Hepatocyte (in vitro differentiated cells): Measurements from ENCODE around the gene CAND1. TPM values are rescaled to one million over a fixed set of nuclear protein-coding genes. Genes with fewer than 3 reads are reported as not detected.

ENCODE experiments used
- DNase-seq: peaks from one replicate; pipeline ENCODE4 v3.0.0-alpha.2; 2016; ENCODE audit warnings: low spot score
- H2AFZ ChIP-seq: fragments of 200-600 bp; sonication (generic); 2 replicates; pipeline ENCODE4 v1.6.0; 2016; ENCODE audit warnings: antibody characterized with exemption, mild to moderate bottlenecking
- H3K27ac ChIP-seq: fragments of 200-600 bp; sonication (generic); 2 replicates; pipeline ENCODE4 v1.5.1; 2016; ENCODE audit warnings: mild to moderate bottlenecking
- H3K27me3 ChIP-seq: fragments of 200-600 bp; sonication (generic); 2 replicates; pipeline ENCODE4 v1.6.1; 2016
- H3K36me3 ChIP-seq: fragments of 200-600 bp; sonication (generic); replicated peaks from 2 replicates; pipeline ENCODE4 v1.5.1; 2016; ENCODE audit warnings: low read depth; ENCODE audit not compliant: insufficient read depth
- H3K4me1 ChIP-seq: fragments of 200-600 bp; sonication (generic); 2 replicates; pipeline ENCODE4 v1.5.1; 2016; ENCODE audit warnings: mild to moderate bottlenecking, moderate library complexity; ENCODE audit not compliant: insufficient read depth
- H3K4me2 ChIP-seq: fragments of 200-600 bp; sonication (generic); 2 replicates; pipeline ENCODE4 v1.6.0; 2016
- H3K4me3 ChIP-seq: fragments of 200-600 bp; sonication (generic); 2 replicates; pipeline ENCODE4 v1.5.1; 2016; ENCODE audit warnings: mild to moderate bottlenecking
- H3K79me2 ChIP-seq: fragments of 200-600 bp; sonication (generic); 2 replicates; pipeline ENCODE4 v1.6.0; 2017; ENCODE audit warnings: mild to moderate bottlenecking
- H3K9me2 ChIP-seq: fragments of 200-600 bp; sonication (generic); replicated peaks from 2 replicates; pipeline ENCODE4 v1.6.0; 2017; ENCODE audit warnings: mild to moderate bottlenecking; ENCODE audit not compliant: insufficient read depth
- H3K9me3 ChIP-seq: fragments of 200-600 bp; sonication (generic); 2 replicates; pipeline ENCODE4 v1.5.1; 2016; ENCODE audit warnings: low read depth, mild to moderate bottlenecking
- H4K20me1 ChIP-seq: fragments of 200-600 bp; sonication (generic); 2 replicates; pipeline ENCODE4 v1.6.0; 2016; ENCODE audit warnings: mild to moderate bottlenecking; ENCODE audit not compliant: insufficient read depth, poor library complexity, severe bottlenecking
- EZH2 ChIP-seq: fragments of 200-600 bp; sonication (generic); IDR thresholded peaks from 2 replicates; pipeline ENCODE4 v1.6.1; 2016; ENCODE audit warnings: antibody characterized with exemption, mild to moderate bottlenecking, borderline replicate concordance
- EZH2phosphoT487 ChIP-seq: fragments of 200-600 bp; sonication (generic); IDR thresholded peaks from one replicate; pipeline ENCODE4 v1.6.1; 2018; ENCODE audit warnings: antibody characterized with exemption, mild to moderate bottlenecking, low read depth, moderate library complexity; ENCODE audit not compliant: unreplicated experiment, severe bottlenecking
- WGBS: methylation state at CpG from one replicate; pipeline ENCODE4 v1.1.6; 2016; ENCODE audit warnings: low lambda C conversion rate; ENCODE audit errors: missing lambda C conversion rate; 5-methylcytosine and 5-hydroxymethylcytosine counted together
- polyA plus RNA-seq: library from polyadenylated mRNA; unstranded; fragments of >200 nt; fragmentation: Nextera tagmentation; extraction: Ambion mirVana; gene quantifications from 2 replicates; pipeline ENCODE4 v1.2.1, GENCODE V29; 2016
- total RNA-seq: library from RNA; depleted of rRNA; stranded (reverse); fragments of >200 nt; gene quantifications from 2 replicates; pipeline ENCODE4 v1.2.3, GENCODE V29; 2014
- TF ChIP-seq, protein P1 (sequence below): fragments of 200-600 bp; sonication (generic); IDR thresholded peaks from 2 replicates; pipeline ENCODE4 v1.5.1; 2016; ENCODE audit warnings: antibody characterized with exemption, mild to moderate bottlenecking; ENCODE audit not compliant: poor library complexity

CAND1 gene
- total and polyA plus RNA-seq, 2 experiments from 2014 or later, result 113 to 130 TPM

- H3K9me3 ChIP-seq, result no peaks in the 10 kb centered on the region
- peak overlapping the region; percentile 24 for H3K4me2 ChIP-seq
- peaks cover 100% of the 10 kb centered on the region for H3K79me2 ChIP-seq
- H3K9me2 ChIP-seq, result no peaks in the 10 kb centered on the region
- no peaks in the 10 kb centered on the region for H3K27me3 ChIP-seq
- no peak overlapping the region for H3K4me3 ChIP-seq
- H2AFZ ChIP-seq, result no peak overlapping the region
- no peak for DNase-seq
- peaks cover 100% of the 10 kb centered on the region for H4K20me1 ChIP-seq
- no peak for TF ChIP-seq EZH2
- TF ChIP-seq, protein P1, sequence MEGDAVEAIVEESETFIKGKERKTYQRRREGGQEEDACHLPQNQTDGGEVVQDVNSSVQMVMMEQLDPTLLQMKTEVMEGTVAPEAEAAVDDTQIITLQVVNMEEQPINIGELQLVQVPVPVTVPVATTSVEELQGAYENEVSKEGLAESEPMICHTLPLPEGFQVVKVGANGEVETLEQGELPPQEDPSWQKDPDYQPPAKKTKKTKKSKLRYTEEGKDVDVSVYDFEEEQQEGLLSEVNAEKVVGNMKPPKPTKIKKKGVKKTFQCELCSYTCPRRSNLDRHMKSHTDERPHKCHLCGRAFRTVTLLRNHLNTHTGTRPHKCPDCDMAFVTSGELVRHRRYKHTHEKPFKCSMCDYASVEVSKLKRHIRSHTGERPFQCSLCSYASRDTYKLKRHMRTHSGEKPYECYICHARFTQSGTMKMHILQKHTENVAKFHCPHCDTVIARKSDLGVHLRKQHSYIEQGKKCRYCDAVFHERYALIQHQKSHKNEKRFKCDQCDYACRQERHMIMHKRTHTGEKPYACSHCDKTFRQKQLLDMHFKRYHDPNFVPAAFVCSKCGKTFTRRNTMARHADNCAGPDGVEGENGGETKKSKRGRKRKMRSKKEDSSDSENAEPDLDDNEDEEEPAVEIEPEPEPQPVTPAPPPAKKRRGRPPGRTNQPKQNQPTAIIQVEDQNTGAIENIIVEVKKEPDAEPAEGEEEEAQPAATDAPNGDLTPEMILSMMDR, result no peak
- TF ChIP-seq EZH2phosphoT487, result no peak
- no peaks in the 10 kb centered on the region for H3K36me3 ChIP-seq
- 83% methylated on average over 6 of the region's 6 CpGs for WGBS
- H3K4me1 ChIP-seq, result peaks cover 42% of the 10 kb centered on the region
- no peak overlapping the region for H3K27ac ChIP-seq
These were observed 6.3 kb downstream of the CAND1 start for GRCh38 chr12:67275380-67275913.

DNA sequence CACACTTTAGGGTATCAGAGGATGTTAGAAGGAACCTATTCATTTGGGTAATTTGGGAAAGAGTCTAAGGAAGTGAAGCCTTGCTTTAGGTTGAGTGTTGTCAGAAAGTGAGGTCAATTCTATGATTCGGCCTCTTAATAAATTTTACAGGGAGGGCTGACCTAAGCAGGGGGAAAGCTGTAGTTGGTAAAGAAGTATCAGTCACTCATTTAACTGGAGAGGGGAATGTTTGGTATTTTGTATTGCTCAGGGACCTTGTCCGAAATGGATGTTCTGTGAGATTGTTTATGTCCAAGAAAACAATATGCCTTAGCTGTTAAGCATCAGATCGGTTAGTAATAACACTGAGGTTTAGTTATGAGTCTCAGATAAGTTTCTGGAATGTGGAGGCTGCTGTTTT lies 7.3 kb downstream of the CAND1 start:
- Histone ChIP-seq H3K27ac (no peak overlapping the region), H3K36me3 (no peaks in the 10 kb centered on the region), H2AFZ (no peak overlapping the region), H3K4me2 (no peak overlapping the region), H4K20me1 (peaks cover 100% of the 10 kb centered on the region), H3K9me2 (no peaks in the 10 kb centered on the region), H3K27me3 (no peaks in the 10 kb centered on the region), H3K79me2 (peaks cover 100% of the 10 kb centered on the region), H3K4me3 (no peak overlapping the region), H3K9me3 (no peaks in the 10 kb centered on the region), H3K4me1 (peaks cover 42% of the 10 kb centered on the region)
- DNase-seq, result no peak
- WGBS, result 47% methylated on average over 3 of the region's 3 CpGs
- TF ChIP-seq EZH2 (no peak), EZH2phosphoT487 (no peak)
- TF ChIP-seq, protein P1, result no peak

DNA sequence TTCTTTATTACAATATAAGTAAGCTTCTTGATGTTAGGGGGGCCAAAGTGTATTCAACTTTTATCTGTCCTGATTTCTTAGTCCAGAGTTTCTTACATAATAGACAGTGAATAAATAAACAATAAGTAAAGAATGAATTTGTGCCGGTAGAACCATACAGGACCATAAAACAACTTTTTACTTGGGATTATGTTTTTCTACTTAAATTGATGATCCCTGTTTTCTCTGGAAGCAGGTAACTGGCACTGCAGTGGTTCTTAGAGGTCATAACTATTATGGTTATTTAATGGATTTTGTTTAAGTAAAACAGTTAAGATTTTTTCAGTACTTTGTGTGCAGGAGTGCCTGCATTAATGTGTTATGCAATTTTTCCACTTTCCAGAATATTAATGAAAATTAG lies 10.5 kb downstream of the CAND1 start:
- H3K36me3 ChIP-seq, result no peaks in the 10 kb centered on the region
- no peaks in the 10 kb centered on the region for H3K27me3 ChIP-seq
- H3K9me3 ChIP-seq, result no peaks in the 10 kb centered on the region
- H2AFZ ChIP-seq, result no peak overlapping the region
- H3K9me2 ChIP-seq, result no peaks in the 10 kb centered on the region
- H3K4me1 ChIP-seq, result peaks cover 30% of the 10 kb centered on the region
- H3K4me3 ChIP-seq, result no peak overlapping the region
- peaks cover 100% of the 10 kb centered on the region for H3K79me2 ChIP-seq
- WGBS, result 56% methylated on average over 1 of the region's 1 CpG
- H3K4me2 ChIP-seq, result no peak overlapping the region
- no peak overlapping the region for H3K27ac ChIP-seq
- DNase-seq, result no peak
- H4K20me1 ChIP-seq, result peaks cover 71% of the 10 kb centered on the region
- TF ChIP-seq EZH2phosphoT487 (no peak), EZH2 (no peak)
- TF ChIP-seq, protein P1, result no peak
